MM.1S (cell line): ENCODE results near the gene MEGF8.
A peak's percentile ranks its signal among the peaks of the same experiment; 100 is the strongest.

ENCODE experiments used
- DNase-seq: peaks from one replicate; pipeline ENCODE4 v3.0.0-alpha.2; 2015
- H2AFZ ChIP-seq: fragments of 300-600 bp; sonication (generic); 2 replicates; pipeline ENCODE4 v1.6.0; 2016; ENCODE audit warnings: antibody characterized with exemption, low read length
- H3F3A ChIP-seq: fragments of 300-600 bp; sonication (generic); 2 replicates; pipeline ENCODE4 v1.6.1; 2016; ENCODE audit warnings: mild to moderate bottlenecking, antibody characterized with exemption, low read length, moderate library complexity, mixed read lengths; ENCODE audit not compliant: insufficient read depth
- H3K27ac ChIP-seq: fragments of 300-600 bp; sonication (generic); 2 replicates; pipeline ENCODE4 v1.5.1; 2016; ENCODE audit warnings: mild to moderate bottlenecking, low read length
- H3K27me3 ChIP-seq: fragments of 300-600 bp; sonication (generic); replicated peaks from 2 replicates; pipeline ENCODE4 v1.6.0; 2016; ENCODE audit warnings: low read length; ENCODE audit not compliant: insufficient read depth
- H3K36me3 ChIP-seq: fragments of 300-600 bp; sonication (generic); replicated peaks from 2 replicates; pipeline ENCODE4 v1.6.1; 2016; ENCODE audit warnings: mild to moderate bottlenecking, low read length, mixed read lengths; ENCODE audit not compliant: insufficient read depth
- H3K4me1 ChIP-seq: fragments of 300-600 bp; sonication (generic); 2 replicates; pipeline ENCODE4 v1.6.1; 2016; ENCODE audit warnings: low read length, mixed read lengths
- H3K4me2 ChIP-seq: fragments of 300-600 bp; sonication (generic); 2 replicates; pipeline ENCODE4 v1.6.0; 2016; ENCODE audit warnings: low read depth, low read length
- H3K4me3 ChIP-seq: fragments of 300-600 bp; sonication (generic); 2 replicates; pipeline ENCODE4 v1.5.1; 2016; ENCODE audit warnings: low read length, mixed read lengths
- H3K79me2 ChIP-seq: fragments of 300-600 bp; sonication (generic); 2 replicates; pipeline ENCODE4 v1.6.1; 2016; ENCODE audit warnings: mixed run types, low read length, mixed read lengths
- H3K9ac ChIP-seq: fragments of 300-600 bp; sonication (generic); 2 replicates; pipeline ENCODE4 v1.6.1; 2016; ENCODE audit warnings: low read length, mixed read lengths
- H3K9me2 ChIP-seq: fragments of 300-600 bp; sonication (generic); replicated peaks from 2 replicates; pipeline ENCODE4 v1.6.1; 2016; ENCODE audit warnings: mild to moderate bottlenecking, low read length, mixed read lengths; ENCODE audit not compliant: insufficient read depth
- H3K9me3 ChIP-seq: fragments of 300-600 bp; sonication (generic); replicated peaks from 2 replicates; pipeline ENCODE4 v1.6.1; 2016; ENCODE audit warnings: mild to moderate bottlenecking, low read length, mixed read lengths; ENCODE audit not compliant: insufficient read depth
- H4K20me1 ChIP-seq: fragments of 300-600 bp; sonication (generic); 2 replicates; pipeline ENCODE4 v1.6.1; 2016; ENCODE audit warnings: mild to moderate bottlenecking, low read length, moderate library complexity, mixed read lengths; ENCODE audit not compliant: insufficient read depth
- CTCF ChIP-seq: fragments of 300-600 bp; sonication (generic); IDR thresholded peaks from 2 replicates; pipeline ENCODE4 v1.5.1; 2016; ENCODE audit warnings: antibody characterized with exemption, low read length, mixed read lengths
- EZH2 ChIP-seq: fragments of 300-600 bp; sonication (generic); optimal IDR thresholded peaks from 2 replicates; pipeline ENCODE3; 2017; ENCODE audit warnings: low read depth, mild to moderate bottlenecking, antibody characterized with exemption, low read length, mixed read lengths
- EZH2phosphoT487 ChIP-seq: fragments of 300-600 bp; sonication (generic); IDR thresholded peaks from 2 replicates; pipeline ENCODE4 v1.6.1; 2018; ENCODE audit warnings: antibody characterized with exemption, low read length

MEGF8 gene

GRCh38 chr19:42392165-42392564 is 66.7 kb downstream of the MEGF8 start:
- Histone ChIP-seq H3K4me3 (no peak overlapping the region), H3K9ac (no peak overlapping the region), H3K9me2 (no peaks in the 10 kb centered on the region), H3K36me3 (no peaks in the 10 kb centered on the region), H3F3A (no peaks in the 10 kb centered on the region), H3K4me2 (no peak overlapping the region), H3K27ac (no peak overlapping the region), H3K79me2 (no peaks in the 10 kb centered on the region; the same call in 1 of the 2 replicates), H3K27me3 (peaks cover 52% of the 10 kb centered on the region), H4K20me1 (no peaks in the 10 kb centered on the region), H3K9me3 (no peaks in the 10 kb centered on the region), H2AFZ (no peak overlapping the region), H3K4me1 (peaks cover 5% of the 10 kb centered on the region; the same call in 1 of the 2 replicates)
- DNase-seq: no peak
- TF ChIP-seq EZH2: no peak
- no peak for TF ChIP-seq EZH2phosphoT487
- TF ChIP-seq CTCF: no peak

- TF ChIP-seq EZH2 (no peak), CTCF (no peak), EZH2phosphoT487 (no peak)
- peaks cover 8% of the 10 kb centered on the region for H3K79me2 ChIP-seq
- no peaks in the 10 kb centered on the region for H3K36me3 ChIP-seq
- H3K27ac ChIP-seq: no peak overlapping the region
- H3K27me3 ChIP-seq: peaks cover 34% of the 10 kb centered on the region
- no peak for DNase-seq
- no peak overlapping the region for H3K4me2 ChIP-seq
- H4K20me1 ChIP-seq: no peaks in the 10 kb centered on the region
- no peaks in the 10 kb centered on the region for H3K9me2 ChIP-seq
- peaks cover 12% of the 10 kb centered on the region; the same call in 1 of the 2 replicates for H3K4me1 ChIP-seq
- no peak overlapping the region for H2AFZ ChIP-seq
- H3K9ac ChIP-seq: no peak overlapping the region
- no peak overlapping the region for H3K4me3 ChIP-seq
- H3F3A ChIP-seq: no peaks in the 10 kb centered on the region
- H3K9me3 ChIP-seq: no peaks in the 10 kb centered on the region
Measured at GRCh38 chr19:42394751-42395150, 69.3 kb downstream of the MEGF8 start.

- H4K20me1 ChIP-seq: no peaks in the 10 kb centered on the region
- peaks cover 12% of the 10 kb centered on the region; the same call in 1 of the 2 replicates for H3K4me1 ChIP-seq
- H3K27me3 ChIP-seq: peaks cover 15% of the 10 kb centered on the region
- peak overlapping the region; percentile 70 for H3K9ac ChIP-seq
- peak overlapping the region; percentile 95 for H3K4me3 ChIP-seq
- no peak for TF ChIP-seq CTCF
- no peak for TF ChIP-seq EZH2phosphoT487
- no peak for TF ChIP-seq EZH2
- no peaks in the 10 kb centered on the region for H3K9me3 ChIP-seq
- H3K27ac ChIP-seq: peak overlapping the region; percentile 1; the same call in 1 of the 2 replicates
- peak overlapping the region; percentile 97 for H3K4me2 ChIP-seq
- H3K36me3 ChIP-seq: no peaks in the 10 kb centered on the region
- DNase-seq: peak; percentile 99
- H3K9me2 ChIP-seq: no peaks in the 10 kb centered on the region
- no peaks in the 10 kb centered on the region for H3F3A ChIP-seq
- H3K79me2 ChIP-seq: peaks cover 8% of the 10 kb centered on the region
- peak overlapping the region; percentile 98 for H2AFZ ChIP-seq
Measured at GRCh38 chr19:42396381-42397262, 71.2 kb downstream of the MEGF8 start.
